OCI-LY3 (cell line): ENCODE measurements around the gene SELENOS.

ENCODE experiments used
- CTCF ChIP-seq: fragments of 200-600, 300-600 bp; sonication (generic); IDR thresholded peaks from 2 replicates; pipeline ENCODE4 v1.5.1; 2014; ENCODE audit warnings: antibody characterized with exemption, low read length, low read depth
- EZH2phosphoT487 ChIP-seq: fragments of 200-600 bp; shearing (Covaris generic); IDR thresholded peaks from 2 replicates; pipeline ENCODE4 v1.6.1; 2018; ENCODE audit warnings: antibody characterized with exemption, mixed run types, low read depth

GRCh38 chr15:101277943-101278564, 769 bp upstream of the SELENOS start:
- no peak for TF ChIP-seq CTCF
- TF ChIP-seq EZH2phosphoT487 = no peak
